H4 (cell line): ENCODE measurements around the gene FAM200B. TPM values are rescaled to one million over a fixed set of nuclear protein-coding genes. Genes with fewer than 3 reads are reported as not detected.
A peak's percentile ranks its signal among the peaks of the same experiment; 100 is the strongest.

Source experiments
- DNase-seq: peaks from one replicate; pipeline ENCODE4 v3.0.0-alpha.2; 2015; ENCODE audit warnings: low spot score
- total RNA-seq: library from RNA; depleted of rRNA; stranded (reverse); fragments of >200 nt; shearing (Covaris generic); gene quantifications from 2 replicates; pipeline ENCODE4 v1.2.3, GENCODE V29; 2014

FAM200B gene
- total RNA-seq, 1 experiment from 2014 or later = 88.1 TPM

DNA sequence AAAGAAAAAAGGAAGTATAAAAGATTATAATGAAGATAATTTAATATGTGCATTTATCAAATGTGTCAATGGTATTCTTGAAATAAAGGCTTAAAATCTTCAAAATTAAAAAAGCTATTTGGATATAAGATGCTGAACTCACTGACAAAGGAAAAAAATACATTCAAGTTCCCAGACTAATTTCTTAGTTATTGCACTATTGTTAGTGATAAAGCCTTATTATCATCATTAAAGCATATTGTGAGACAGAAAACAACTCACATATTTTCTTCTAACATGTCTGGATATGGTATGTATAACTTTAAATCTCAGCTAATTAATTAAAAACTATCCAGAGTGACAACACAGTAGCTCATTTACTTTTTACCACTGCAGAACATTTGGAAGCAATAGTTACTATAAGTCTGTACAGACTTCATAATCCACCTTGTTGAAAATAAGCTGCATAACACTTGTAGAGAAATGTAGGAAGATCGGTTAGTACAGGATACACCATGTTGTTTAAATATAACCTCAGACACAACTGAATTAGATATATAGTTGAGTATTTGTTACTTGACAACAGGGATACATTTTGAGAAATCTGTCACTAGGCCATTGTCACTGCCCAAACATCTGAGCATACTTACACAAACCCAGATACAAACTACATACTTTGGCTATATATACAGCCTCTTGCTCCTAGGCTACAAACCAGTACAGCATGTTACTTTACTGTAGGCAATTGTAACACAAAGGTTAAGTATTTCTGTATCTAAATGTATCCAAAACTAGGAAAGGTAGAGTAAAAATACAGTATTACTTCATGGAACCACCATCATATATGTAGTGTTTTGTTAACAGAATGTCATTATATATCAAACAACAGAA lies 12.8 kb upstream of the FAM200B start:
- no peak for DNase-seq

DNA sequence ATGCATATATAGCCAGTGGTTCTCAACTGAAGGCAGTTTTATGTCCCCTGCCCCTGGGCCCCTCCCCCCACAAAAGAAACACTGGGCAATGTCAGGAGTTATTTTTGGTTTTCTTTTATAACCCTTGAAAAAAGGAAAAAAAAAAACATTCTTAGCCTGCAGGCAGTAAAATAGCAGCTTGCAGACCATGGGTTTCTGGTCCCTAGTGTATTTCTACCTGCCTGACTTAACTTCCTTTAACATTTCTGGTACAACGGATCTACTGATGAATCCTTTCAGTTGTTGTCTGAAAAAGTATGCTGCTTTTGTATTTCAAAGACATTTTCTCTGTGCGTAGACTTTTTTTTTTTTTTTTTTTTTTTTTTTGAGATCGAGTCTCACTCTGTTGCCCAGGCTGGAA lies 11.1 kb upstream of the FAM200B start:
- no peak for DNase-seq

DNA sequence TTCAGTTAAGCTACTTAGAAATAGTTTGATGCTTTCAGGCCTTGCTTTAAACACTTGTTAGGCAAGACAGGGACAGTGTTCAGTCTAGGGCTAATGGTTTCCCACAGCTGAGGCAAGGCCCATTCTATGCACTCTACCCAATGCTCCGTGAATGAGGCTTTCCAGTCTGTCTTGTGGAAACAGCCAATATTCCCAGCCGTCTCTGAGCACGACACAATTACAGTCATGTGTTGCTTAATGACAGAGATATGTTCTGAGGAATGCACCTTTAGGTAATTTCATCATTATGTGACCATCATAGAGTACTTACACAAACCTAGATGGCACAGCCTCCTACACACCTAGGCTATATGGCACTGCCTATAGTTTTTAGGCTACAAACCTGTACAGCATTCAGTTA lies 9.5 kb upstream of the FAM200B start:
- DNase-seq = no peak

GRCh38 chr4:15673337-15673736 lies 8.3 kb upstream of the FAM200B start:
- no peak for DNase-seq

DNA sequence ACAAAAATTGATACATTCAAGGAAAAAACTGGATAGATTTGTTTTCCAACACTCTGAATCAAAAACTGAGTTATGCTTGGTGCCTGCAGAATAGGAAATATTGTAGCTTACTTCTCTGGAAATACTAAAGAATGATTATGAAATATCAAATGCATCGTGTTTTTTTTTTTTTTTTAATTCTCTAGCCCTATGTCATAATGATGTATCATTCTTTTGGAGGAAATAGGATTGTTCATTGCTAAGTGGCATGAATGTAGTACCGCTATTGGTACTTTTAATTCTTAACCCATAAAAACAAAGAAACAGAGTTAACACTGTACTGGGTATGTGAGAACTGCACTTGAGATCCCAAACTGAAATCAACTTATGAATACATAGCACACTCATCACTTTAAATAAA lies 7.6 kb upstream of the FAM200B start:
- DNase-seq = no peak

- DNase-seq = no peak
These were observed 6.7 kb upstream of the FAM200B start for GRCh38 chr4:15674926-15675325.

DNA sequence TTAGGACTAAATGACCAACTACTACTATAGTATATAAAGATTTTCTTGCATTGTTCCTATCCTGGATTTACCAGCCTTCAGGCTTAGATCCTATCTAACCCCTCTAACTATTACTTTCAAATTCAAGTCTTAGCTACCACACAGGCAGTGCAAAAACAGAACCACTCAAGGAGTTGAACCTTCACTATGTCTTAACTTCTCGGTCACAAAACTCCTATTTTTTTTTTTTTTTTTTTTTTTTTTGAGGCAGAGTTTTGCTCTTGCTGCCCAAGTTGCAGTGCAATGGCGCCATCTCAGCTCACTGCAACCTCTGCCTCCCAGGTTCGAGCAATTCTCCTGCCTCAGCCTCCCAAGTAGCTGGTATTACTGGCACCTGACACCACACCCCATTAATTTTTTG lies 6.3 kb upstream of the FAM200B start:
- no peak for DNase-seq

GRCh38 chr4:15676039-15676438 lies 5.6 kb upstream of the FAM200B start:
- no peak for DNase-seq

DNA sequence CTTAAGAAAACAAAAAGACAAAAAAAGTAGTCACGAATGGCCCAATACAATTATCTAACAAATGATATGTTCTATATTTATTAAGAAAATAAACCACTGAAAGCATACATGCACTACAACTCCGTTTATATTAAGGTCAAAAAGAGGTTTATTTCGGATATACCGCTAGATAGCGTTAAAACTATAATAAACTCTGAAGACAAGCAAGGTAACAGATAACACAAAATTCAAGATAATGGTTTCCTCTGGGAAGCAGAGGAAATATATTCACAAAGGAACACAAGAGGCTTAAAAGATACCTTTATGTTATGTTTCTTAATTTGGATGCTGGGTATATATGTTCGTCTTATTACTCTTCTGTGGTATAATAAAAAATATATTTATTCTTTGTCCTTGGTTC lies 4.7 kb upstream of the FAM200B start:
- DNase-seq = no peak

DNA sequence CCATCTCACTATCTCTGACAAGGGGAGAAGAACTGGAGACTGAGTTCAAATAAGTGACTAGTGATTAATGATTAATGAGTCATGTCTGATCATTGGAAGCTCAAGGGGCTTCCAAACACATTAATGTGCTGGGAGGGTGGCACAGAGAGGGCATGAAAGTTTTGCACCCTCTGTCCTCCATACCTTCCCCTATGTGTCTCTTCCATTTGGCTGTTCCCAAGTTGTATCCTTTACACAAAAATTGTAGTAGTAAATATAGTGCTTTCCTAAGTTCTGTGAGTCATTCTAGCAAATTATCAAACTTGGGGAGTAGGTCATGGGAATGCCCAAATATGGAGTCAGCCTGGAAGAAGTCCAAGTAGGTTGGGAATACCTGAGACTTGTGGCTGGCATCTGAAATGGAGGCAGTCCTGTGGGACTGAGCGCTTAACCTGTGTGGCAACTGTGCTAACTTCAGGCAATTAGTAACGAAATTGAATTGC lies 4.1 kb upstream of the FAM200B start:
- DNase-seq = peak; percentile 89

DNA sequence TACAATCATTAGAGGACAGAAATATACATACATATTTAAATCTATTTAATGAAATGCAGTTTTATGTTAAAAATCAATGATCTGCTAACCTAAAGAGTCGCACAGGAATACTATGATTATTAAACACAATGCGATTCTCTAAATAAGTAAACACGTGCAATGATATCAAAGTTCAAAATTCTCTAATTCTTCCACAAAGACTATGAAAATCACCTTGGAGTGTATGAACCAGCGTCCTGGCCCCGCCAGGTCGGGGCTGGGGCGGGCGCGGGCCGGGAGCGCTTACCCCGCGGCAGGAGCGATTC lies 608 bp upstream of the FAM200B start:
- no peak for DNase-seq

GRCh38 chr4:15682242-15683142 lies 865 bp downstream of the FAM200B start:
- no peak for DNase-seq

GRCh38 chr4:15683143-15683495 lies 1.5 kb downstream of the FAM200B start:
- DNase-seq = no peak

GRCh38 chr4:15684498-15684897 lies 2.9 kb downstream of the FAM200B start:
- DNase-seq = no peak

DNA sequence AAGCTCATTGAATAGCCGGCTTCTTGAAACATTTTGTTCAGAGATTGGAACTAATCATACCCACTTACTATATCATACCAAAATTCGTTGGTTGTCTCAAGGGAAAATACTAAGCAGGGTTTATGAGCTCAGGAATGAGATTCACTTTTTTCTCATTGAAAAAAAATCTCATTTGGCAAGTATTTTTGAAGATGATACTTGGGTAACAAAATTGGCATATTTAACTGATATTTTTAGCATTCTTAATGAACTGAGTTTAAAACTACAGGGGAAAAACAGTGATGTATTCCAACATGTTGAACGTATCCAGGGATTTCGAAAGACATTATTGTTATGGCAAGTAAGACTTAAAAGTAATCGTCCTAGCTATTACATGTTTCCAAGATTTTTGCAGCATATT lies 6.4 kb downstream of the FAM200B start:
- no peak for DNase-seq

DNA sequence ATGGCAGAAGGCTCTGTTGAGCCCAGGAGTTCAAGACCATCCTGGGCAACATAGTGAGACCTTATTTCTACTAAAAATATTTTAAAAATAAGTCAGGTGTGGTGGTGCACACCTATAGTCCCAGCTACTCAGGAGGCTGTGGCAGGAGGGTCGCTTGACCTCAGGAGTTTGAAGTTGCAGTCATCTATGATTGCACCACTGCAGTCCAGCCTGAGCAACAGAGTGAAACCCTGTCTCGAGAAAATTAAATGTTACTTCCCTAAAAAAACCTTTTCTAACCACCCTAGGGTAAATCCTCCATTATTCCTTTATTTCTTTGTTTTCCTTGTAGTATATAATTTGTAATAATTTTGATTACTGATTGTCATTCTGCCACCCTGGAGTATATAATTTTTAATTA lies 7.9 kb downstream of the FAM200B start:
- no peak for DNase-seq

- peak; percentile 72 for DNase-seq
These were observed 8.6 kb downstream of the FAM200B start for GRCh38 chr4:15690020-15690809.

DNA sequence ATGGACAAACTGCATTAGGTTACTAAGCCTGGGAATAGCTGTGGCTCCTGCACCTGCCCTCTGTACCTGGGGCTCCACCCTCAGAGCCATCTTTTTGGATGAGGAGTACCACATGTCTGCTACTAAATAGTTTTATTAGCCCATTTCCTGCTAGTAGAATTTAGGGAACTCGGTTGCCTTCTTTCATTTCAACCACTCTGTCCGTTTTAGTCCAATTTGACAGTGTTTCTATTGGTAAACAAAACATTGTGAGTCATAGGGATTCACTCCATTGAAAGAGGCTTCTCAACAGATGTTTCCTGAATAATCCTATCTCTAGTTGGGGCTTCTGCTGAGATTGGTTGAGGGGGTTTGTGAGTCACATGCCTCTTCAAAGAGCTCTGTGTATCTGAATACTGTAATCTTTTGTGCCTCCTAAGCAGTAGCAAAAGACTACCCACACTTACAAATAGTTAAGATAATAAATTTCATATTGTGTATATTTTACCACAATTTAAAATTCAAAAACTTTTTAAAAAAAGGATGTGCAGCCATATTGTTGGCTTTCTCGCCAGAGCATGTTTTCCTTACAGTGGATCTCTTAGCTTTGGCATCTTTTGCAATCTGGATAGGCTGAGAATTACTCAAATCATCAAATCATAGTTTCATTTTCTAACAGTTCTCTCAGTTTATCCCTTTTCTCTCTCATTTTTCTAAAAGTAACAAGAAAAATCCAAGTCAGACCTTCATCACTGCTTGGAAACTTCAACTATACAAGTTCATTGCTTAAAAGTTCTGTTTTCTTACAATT lies 9.9 kb downstream of the FAM200B start:
- no peak for DNase-seq

- DNase-seq = no peak
These were observed 11.0 kb downstream of the FAM200B start for GRCh38 chr4:15692602-15693001.

DNA sequence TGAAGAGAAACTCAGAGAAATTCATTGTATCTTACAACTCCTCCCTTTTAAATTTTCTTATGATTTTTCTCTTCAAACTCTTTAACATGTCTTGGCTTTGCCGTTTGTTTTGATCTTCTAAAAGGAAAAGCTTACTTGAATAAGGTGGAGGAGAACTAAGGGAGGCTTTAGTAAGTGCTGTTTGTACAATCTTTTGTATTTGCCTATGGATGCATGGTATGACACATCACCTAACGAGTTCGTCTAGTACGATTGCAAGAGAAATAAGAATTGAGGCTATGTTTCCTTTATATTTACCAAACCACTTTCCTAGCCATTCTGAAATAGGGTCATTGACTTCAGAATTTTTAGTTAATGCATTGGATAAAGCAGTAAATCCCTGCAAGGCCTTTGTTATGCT lies 12.8 kb downstream of the FAM200B start:
- no peak for DNase-seq

GRCh38 chr4:15695240-15695699 lies 13.6 kb downstream of the FAM200B start:
- peak; percentile 99 for DNase-seq
